Calu3 (cell line): ENCODE measurements around the gene RSPRY1. TPM values are rescaled to one million over a fixed set of nuclear protein-coding genes. Genes with fewer than 3 reads are reported as not detected.

Experiments used
- BruUV-seq: library from RNA; stranded (reverse); fragments of 400-500 nt; replicated peaks from 2 replicates; lab custom pipeline; 2021; lab: Mats Ljungman, UMichigan
- CTCF ChIA-PET: fragments of 300-600 bp; sonication (Branson Sonifier 250); formaldehyde crosslinking; loops from one replicate; lab custom pipeline; 2022; ENCODE audit warnings: antibody characterized with exemption; lab: Charles Lee
- DNase-seq: peaks from one replicate; pipeline ENCODE4 v3.0.0; 2022
- H3K27ac Mint-ChIP-seq: one replicate; pipeline ENCODE4 v1.8.0; 2022; ENCODE audit warnings: mixed read lengths; ENCODE audit not compliant: unreplicated experiment
- H3K27me3 Mint-ChIP-seq: one replicate; pipeline ENCODE4 v1.8.0; 2022; ENCODE audit warnings: mixed read lengths; ENCODE audit not compliant: unreplicated experiment
- H3K36me3 Mint-ChIP-seq: one replicate; pipeline ENCODE4 v1.8.0; 2022; ENCODE audit warnings: mild to moderate bottlenecking, moderate library complexity, mixed read lengths; ENCODE audit not compliant: insufficient read depth, unreplicated experiment
- H3K4me1 Mint-ChIP-seq: one replicate; pipeline ENCODE4 v1.8.0; 2022; ENCODE audit warnings: mild to moderate bottlenecking, low read depth, mixed read lengths; ENCODE audit not compliant: unreplicated experiment
- H3K4me3 Mint-ChIP-seq: one replicate; pipeline ENCODE4 v1.8.0; 2022; ENCODE audit warnings: mild to moderate bottlenecking, low read depth, moderate library complexity, mixed read lengths; ENCODE audit not compliant: unreplicated experiment
- H3K9me3 Mint-ChIP-seq: one replicate; pipeline ENCODE4 v1.8.0; 2022; ENCODE audit warnings: low read depth, mixed read lengths; ENCODE audit not compliant: unreplicated experiment
- CTCF ChIP-seq: fragments of 200-600 bp; IDR thresholded peaks from one replicate; pipeline ENCODE4 v1.8.0; 2022; ENCODE audit warnings: antibody characterized with exemption; ENCODE audit not compliant: unreplicated experiment
- intact Hi-C: fragments of 100-400 bp; cut with micrococcal nuclease; formaldehyde crosslinking; loops from one replicate; pipeline ENCODE4 v1.10.0; 2022; ENCODE audit not compliant: unreplicated experiment
- total RNA-seq: library from RNA; stranded (reverse); gene quantifications from 2 replicates; pipeline ENCODE4 v1.2.3, GENCODE V29; 2022

RSPRY1 gene
- total RNA-seq, 1 experiment from 2014 or later, result 43.6 TPM

GRCh38 chr16:57203451-57203850 lies 17.3 kb downstream of the RSPRY1 start:
- no peaks in the 10 kb centered on the region for H3K4me1 Mint-ChIP-seq
- BruUV-seq, result no TSS peak
- H3K36me3 Mint-ChIP-seq, result peaks cover 22% of the 10 kb centered on the region
- CTCF ChIA-PET, result no interaction called here
- no peak for TF ChIP-seq CTCF
- H3K4me3 Mint-ChIP-seq, result no peak overlapping the region
- H3K9me3 Mint-ChIP-seq, result no peaks in the 10 kb centered on the region
- intact Hi-C loops, result no loop called here
- H3K27me3 Mint-ChIP-seq, result no peaks in the 10 kb centered on the region
- no peak for DNase-seq
- H3K27ac Mint-ChIP-seq, result no peak overlapping the region

GRCh38 chr16:57204675-57205074 lies 18.5 kb downstream of the RSPRY1 start:
- intact Hi-C loops, result no loop called here
- peak; percentile 32 for TF ChIP-seq CTCF
- BruUV-seq, result TSS peak; percentile 23
- H3K4me3 Mint-ChIP-seq, result no peak overlapping the region
- H3K27ac Mint-ChIP-seq, result no peak overlapping the region
- peaks cover 26% of the 10 kb centered on the region for H3K36me3 Mint-ChIP-seq
- H3K27me3 Mint-ChIP-seq, result no peaks in the 10 kb centered on the region
- no peaks in the 10 kb centered on the region for H3K9me3 Mint-ChIP-seq
- DNase-seq, result no peak
- no peaks in the 10 kb centered on the region for H3K4me1 Mint-ChIP-seq
- CTCF ChIA-PET, result no interaction called here

GRCh38 chr16:57208926-57209325 lies 22.8 kb downstream of the RSPRY1 start:
- Mint-ChIP-seq H3K4me3 (no peak overlapping the region), H3K27ac (no peak overlapping the region)
- CTCF ChIA-PET, result no interaction called here

GRCh38 chr16:57209780-57210179 lies 23.7 kb downstream of the RSPRY1 start:
- no peak overlapping the region for H3K4me3 Mint-ChIP-seq
- no TSS peak for BruUV-seq
- H3K4me1 Mint-ChIP-seq, result no peaks in the 10 kb centered on the region
- no peak overlapping the region for H3K27ac Mint-ChIP-seq
- DNase-seq, result no peak
- TF ChIP-seq CTCF, result no peak
- peaks cover 45% of the 10 kb centered on the region for H3K36me3 Mint-ChIP-seq
- intact Hi-C loops, result no loop called here
- H3K9me3 Mint-ChIP-seq, result peaks cover 4% of the 10 kb centered on the region
- no peaks in the 10 kb centered on the region for H3K27me3 Mint-ChIP-seq
- CTCF ChIA-PET, result interaction anchor here (0.6 kb wide), 1 partner anchor 45 kb away, joined by 3 read pairs; no protein-coding TSS in a partner anchor

More at GRCh38 chr16:57208926-57209325, 22.8 kb downstream of the RSPRY1 start:
- Mint-ChIP-seq H3K9me3 (peaks cover 4% of the 10 kb centered on the region), H3K4me1 (no peaks in the 10 kb centered on the region), H3K27me3 (no peaks in the 10 kb centered on the region), H3K36me3 (peaks cover 39% of the 10 kb centered on the region)
- intact Hi-C loops, result no loop called here
- DNase-seq, result no peak
- no TSS peak for BruUV-seq
- no peak for TF ChIP-seq CTCF
